Activated naive CD4-positive, alpha-beta T cell treated with anti-CD3 and anti-CD28 coated beads for 36 hours (primary cell): ENCODE results near the gene MELTF. TPM values are rescaled to one million over a fixed set of nuclear protein-coding genes. Genes with fewer than 3 reads are reported as not detected.

ENCODE experiments used
- CTCF ChIA-PET: fragments of 350-600 bp; sonication (Branson Sonifier 250); formaldehyde crosslinking; loops from one replicate; lab custom pipeline; 2021; ENCODE audit warnings: antibody characterized with exemption; lab: Charles Lee
- DNase-seq: peaks from one replicate; pipeline ENCODE4 v3.0.0-alpha.2; 2020
- H3K27ac Mint-ChIP-seq: one replicate; pipeline ENCODE4 v1.8.0; 2021; ENCODE audit warnings: mild to moderate bottlenecking, mixed read lengths
- H3K27me3 Mint-ChIP-seq: one replicate; pipeline ENCODE4 v1.8.0; 2021; ENCODE audit warnings: low read depth, mixed read lengths
- H3K36me3 Mint-ChIP-seq: one replicate; pipeline ENCODE4 v1.8.0; 2021; ENCODE audit warnings: low read depth, mixed read lengths
- H3K4me1 Mint-ChIP-seq: one replicate; pipeline ENCODE4 v1.8.0; 2021; ENCODE audit warnings: low read depth, mixed read lengths
- H3K4me3 Mint-ChIP-seq: one replicate; pipeline ENCODE4 v1.8.0; 2021; ENCODE audit warnings: mild to moderate bottlenecking, moderate library complexity, mixed read lengths
- H3K9me3 Mint-ChIP-seq: one replicate; pipeline ENCODE4 v1.8.0; 2021; ENCODE audit warnings: mixed read lengths
- intact Hi-C: fragments of 100-400 bp; cut with micrococcal nuclease; formaldehyde crosslinking; loops from one replicate; pipeline ENCODE4 v1.15.1; 2023
- total RNA-seq, 2 experiments: library from RNA; stranded (reverse); gene quantifications; one replicate each; pipeline ENCODE4 v1.2.3, GENCODE V29; 2021

Gene MELTF
- total RNA-seq, 2 experiments from 2014 or later: 5.1 to 5.5 TPM

DNA sequence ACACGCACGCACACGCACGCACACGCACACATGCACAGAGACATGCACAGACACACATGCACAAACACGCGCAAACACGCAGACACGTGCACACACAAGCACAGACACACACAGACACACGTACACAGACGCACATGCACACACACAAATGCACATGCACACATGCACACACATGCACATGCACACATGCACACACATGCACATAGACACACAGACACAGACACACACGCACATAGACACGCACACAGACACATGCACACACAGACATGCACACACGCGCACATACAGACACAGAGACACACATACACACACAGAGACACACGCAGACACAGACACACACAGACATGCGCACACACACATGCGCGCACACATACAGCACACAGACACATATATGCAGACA, 34.6 kb downstream of the MELTF start:
- no peaks in the 10 kb centered on the region for H3K27me3 Mint-ChIP-seq
- CTCF ChIA-PET: interaction anchor here (0.6 kb wide), 1 partner anchor 157 kb away, joined by 3 read pairs; no protein-coding TSS in a partner anchor
- no peaks in the 10 kb centered on the region for H3K36me3 Mint-ChIP-seq
- intact Hi-C loops: no loop called here
- no peak for DNase-seq
- no peak overlapping the region for H3K27ac Mint-ChIP-seq
- H3K9me3 Mint-ChIP-seq: no peaks in the 10 kb centered on the region
- H3K4me3 Mint-ChIP-seq: no peak overlapping the region
- no peaks in the 10 kb centered on the region for H3K4me1 Mint-ChIP-seq

DNA sequence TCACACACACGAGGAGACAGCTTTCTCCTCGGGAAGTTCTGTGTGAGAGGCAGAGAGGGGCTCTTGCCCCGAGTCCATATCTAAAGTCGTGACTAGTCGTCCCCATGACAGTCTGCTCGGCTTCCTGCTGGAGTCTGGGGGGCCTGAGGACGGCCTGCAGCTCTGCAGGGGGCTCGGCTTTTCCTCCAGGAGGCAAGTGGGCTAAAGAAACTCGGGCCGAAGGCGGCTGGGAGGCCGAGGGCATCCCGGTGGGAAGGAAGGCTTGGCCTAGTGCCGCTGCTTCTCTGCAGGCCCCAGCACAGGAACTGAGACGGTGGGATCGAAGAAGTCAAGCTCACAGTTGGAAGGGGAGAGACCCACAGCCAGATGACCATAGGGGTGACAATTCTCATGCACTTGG, 35.6 kb downstream of the MELTF start:
- CTCF ChIA-PET: interaction anchor here (1.1 kb wide), 1 partner anchor 36 kb away, joined by 3 read pairs; the partner anchor contains the start of gene MELTF
- Mint-ChIP-seq H3K9me3 (no peaks in the 10 kb centered on the region), H3K36me3 (no peaks in the 10 kb centered on the region), H3K27me3 (no peaks in the 10 kb centered on the region), H3K4me3 (no peak overlapping the region), H3K4me1 (no peaks in the 10 kb centered on the region), H3K27ac (no peak overlapping the region)
- intact Hi-C loops: no loop called here
- no peak for DNase-seq

DNA sequence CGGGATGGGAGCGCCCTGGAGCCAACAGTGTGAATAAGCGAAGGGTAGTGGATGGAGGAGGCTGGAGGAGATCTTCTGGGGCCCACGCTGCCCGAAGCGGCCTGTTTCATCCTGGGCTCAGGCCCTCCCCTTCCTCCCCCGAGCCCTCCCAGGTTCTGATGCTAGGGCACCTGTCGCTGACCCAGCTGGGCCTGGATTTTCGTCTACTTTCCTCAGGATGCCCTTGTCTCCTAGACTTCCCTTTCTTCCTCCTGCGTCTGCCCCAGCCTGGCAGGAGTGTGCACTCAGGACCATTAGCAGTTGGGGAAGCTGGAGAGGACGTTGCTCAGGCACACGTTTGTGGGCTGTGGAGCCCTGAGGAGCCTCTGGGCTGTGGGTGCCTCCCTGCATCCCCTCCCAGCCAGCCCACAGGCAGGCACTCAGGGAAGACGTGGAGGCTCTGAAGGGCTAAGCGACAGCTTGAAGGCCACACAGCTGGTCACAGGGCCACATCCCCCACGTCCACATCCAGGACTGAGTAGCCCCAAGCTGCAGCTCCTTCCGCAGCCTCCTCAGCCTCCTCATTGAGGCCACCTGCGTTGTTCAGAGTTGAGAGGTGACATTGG, 37.1 kb downstream of the MELTF start:
- H3K4me3 Mint-ChIP-seq: no peak overlapping the region
- no peaks in the 10 kb centered on the region for H3K27me3 Mint-ChIP-seq
- intact Hi-C loops: no loop called here
- CTCF ChIA-PET: interaction anchor here (0.7 to 1.5 kb wide), 2 partner anchors 13 to 37 kb away, joined by 3 to 4 read pairs; partner anchors contain the start of gene MELTF
- H3K4me1 Mint-ChIP-seq: no peaks in the 10 kb centered on the region
- no peak for DNase-seq
- H3K36me3 Mint-ChIP-seq: no peaks in the 10 kb centered on the region
- H3K27ac Mint-ChIP-seq: no peak overlapping the region
- H3K9me3 Mint-ChIP-seq: no peaks in the 10 kb centered on the region

DNA sequence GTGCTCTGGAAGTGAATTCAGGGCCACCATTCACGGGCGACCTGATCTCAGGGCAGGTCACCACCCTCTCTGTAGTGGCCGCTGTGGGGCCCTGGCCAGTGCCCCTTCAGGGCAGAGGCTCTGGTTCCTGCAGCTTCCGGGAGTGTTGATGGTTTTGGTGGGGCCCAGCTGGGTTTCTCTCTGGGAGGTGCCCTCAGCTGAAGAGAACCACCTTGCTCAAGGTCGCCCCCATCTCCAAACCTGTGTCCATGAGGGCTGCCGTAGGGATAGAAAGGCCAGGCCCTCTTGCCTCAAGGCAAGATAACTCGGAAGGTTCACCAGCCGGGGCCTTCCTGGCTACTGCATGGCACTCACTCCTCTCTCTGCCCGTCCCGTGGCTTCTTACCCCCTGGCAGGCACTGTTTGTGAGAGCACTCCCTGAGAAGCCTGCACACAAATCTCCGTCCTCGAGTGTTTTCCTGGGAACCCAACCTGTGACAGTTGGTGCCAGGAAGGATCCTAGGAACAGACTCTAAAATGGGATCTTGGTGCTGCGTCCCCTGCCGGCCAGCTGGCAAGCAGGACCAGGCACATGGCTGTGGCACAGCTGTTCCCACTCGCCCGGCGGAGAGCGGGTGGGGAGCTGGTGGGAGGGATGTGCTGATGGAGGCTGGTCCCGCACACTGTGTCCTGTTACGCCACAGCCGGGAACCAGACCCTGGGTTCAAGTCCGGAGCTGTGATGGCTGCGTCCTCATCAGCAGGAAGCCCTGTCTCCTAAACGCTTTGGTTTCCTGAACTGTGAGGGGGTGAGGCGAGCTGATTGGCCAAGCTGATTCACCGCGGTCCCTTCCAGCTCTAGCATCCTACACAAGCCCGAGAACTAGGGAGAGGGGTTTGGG, 37.8 kb downstream of the MELTF start:
- Mint-ChIP-seq H3K27ac (no peak overlapping the region), H3K36me3 (no peaks in the 10 kb centered on the region), H3K9me3 (no peaks in the 10 kb centered on the region), H3K27me3 (no peaks in the 10 kb centered on the region), H3K4me3 (no peak overlapping the region), H3K4me1 (no peaks in the 10 kb centered on the region)
- CTCF ChIA-PET: interaction anchor here (0.7 to 1.5 kb wide), 2 partner anchors 12 to 37 kb away, joined by 3 to 4 read pairs; partner anchors contain the start of gene MELTF
- intact Hi-C loops: no loop called here
- no peak for DNase-seq

DNA sequence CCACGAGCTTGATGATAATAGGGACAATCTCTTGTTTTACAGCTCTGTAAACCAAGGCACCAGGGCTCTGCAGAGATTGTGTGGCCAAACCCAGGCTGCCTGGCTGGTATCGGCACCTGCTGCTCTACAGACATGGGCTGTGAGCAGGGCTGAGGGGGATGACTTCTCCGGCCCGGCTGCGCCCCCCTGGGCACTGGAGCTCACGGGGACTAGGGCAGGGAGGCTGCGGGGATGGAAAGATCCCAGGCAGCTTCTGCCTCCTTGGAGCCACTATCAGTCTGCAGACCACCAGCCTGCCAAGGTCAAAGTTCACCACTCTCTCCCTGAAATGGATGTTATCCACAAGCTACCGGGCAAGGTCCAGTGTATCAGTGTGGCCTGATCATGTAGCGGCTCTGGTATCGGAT, 39.0 kb downstream of the MELTF start:
- no peak overlapping the region for H3K4me3 Mint-ChIP-seq
- H3K9me3 Mint-ChIP-seq: no peaks in the 10 kb centered on the region
- no peak overlapping the region for H3K27ac Mint-ChIP-seq
- H3K4me1 Mint-ChIP-seq: no peaks in the 10 kb centered on the region
- intact Hi-C loops: no loop called here
- no peaks in the 10 kb centered on the region for H3K27me3 Mint-ChIP-seq
- H3K36me3 Mint-ChIP-seq: no peaks in the 10 kb centered on the region
- CTCF ChIA-PET: interaction anchor here (0.5 to 0.9 kb wide), 2 partner anchors 20 to 155 kb away, joined by 3 to 4 read pairs; no protein-coding TSS in a partner anchor
- DNase-seq: no peak

DNA sequence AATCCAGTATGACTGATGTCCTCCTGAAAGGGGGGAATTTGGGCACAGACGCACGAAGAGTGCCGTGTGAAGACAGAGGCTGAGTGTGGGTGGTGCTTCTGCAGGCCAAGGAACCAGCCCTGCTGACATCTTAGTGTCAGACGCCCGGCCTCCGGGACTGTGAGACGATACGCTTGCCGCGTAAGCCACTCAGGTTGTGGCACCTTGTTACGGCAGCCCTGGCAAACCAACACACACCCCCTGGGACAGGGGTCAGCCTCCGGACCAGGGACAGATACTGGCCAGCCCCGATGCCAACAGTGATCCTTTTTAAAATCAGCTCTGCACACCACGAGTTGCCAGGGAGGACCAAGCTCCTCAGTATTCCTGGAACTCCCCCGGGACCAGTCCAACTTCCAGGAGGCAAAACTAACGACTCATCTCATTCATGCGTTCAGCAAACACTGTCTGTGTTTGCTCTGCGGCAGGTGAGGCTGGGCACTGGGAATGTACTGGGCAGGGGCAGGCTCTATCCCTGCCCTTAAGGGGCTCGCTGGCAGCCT, 39.8 kb downstream of the MELTF start:
- intact Hi-C loops: no loop called here
- Mint-ChIP-seq H3K27ac (no peak overlapping the region), H3K4me1 (no peaks in the 10 kb centered on the region), H3K9me3 (no peaks in the 10 kb centered on the region), H3K36me3 (no peaks in the 10 kb centered on the region), H3K4me3 (no peak overlapping the region), H3K27me3 (no peaks in the 10 kb centered on the region)
- CTCF ChIA-PET: interaction anchor here (0.9 to 1.1 kb wide), 2 partner anchors 19 to 20 kb away, joined by 3 read pairs; no protein-coding TSS in a partner anchor
- no peak for DNase-seq

DNA sequence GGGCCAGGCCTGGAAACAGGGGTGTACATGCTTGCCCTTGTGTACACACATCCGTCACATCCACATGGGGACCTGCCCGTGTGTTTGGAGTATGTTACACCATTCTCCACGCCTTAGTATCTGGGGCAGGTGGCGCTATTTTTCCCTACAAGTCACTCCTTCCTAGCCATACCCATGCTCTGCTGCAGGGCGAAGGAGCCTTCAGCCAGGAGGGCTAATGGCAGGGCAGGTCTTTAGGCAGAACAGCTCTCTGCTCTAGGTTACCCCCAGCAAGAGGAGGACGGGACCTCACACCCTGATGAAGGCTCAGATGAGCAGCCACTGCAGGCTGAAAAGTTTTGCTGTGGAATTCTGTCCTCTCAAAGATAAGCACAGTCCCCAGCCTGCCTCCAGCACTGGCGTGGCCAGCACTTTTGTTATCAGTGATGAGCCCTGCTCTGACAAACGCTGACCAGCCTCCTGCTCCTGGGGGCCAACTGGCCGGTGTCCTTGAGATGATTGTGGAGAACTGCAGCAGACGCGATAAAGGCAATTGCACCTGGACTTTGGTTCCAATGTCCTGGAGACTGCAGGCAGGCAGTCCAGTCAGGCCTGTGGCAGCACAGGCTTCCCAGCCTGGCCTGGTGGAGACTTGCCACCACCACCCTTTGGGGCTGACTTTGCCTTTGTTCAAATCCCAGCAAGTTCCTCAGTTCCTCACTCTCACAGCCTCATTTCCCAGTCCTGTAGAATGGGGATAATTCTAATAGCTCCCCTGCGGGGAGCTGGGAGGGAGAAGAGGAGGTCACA, 41.2 kb downstream of the MELTF start:
- H3K36me3 Mint-ChIP-seq: peaks cover under 1% of the 10 kb centered on the region
- DNase-seq: no peak

DNA sequence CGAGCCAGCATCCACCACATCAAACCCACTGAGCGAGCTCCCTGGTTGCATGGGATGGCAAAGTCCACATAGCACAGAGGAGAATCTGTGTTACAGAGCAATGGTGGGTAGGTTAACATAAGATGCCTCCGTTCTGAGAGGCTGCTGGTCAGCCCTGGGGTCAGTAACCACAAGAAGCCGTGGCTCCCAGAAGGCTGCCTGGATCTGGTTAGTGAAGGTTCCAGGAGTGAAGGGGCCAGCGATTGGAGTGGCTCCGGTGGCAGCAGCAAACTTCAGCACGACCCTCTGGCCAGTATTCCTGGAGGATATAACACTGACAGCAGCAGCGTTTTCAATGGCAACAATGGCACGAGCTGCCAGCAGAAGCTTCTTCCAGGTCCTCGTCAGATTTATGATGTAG, 42.6 kb downstream of the MELTF start:
- Mint-ChIP-seq H3K4me3 (no peak overlapping the region), H3K4me1 (no peaks in the 10 kb centered on the region), H3K27me3 (peaks cover 3% of the 10 kb centered on the region), H3K27ac (no peak overlapping the region), H3K9me3 (peaks cover 7% of the 10 kb centered on the region), H3K36me3 (peaks cover 3% of the 10 kb centered on the region)
- intact Hi-C loops: no loop called here
- no peak for DNase-seq
- CTCF ChIA-PET: interaction anchor here (1.5 kb wide), 1 partner anchor 11 kb away, joined by 3 read pairs; no protein-coding TSS in a partner anchor

More for the DNA sequence above, 41.2 kb downstream of the MELTF start:
- CTCF ChIA-PET: interaction anchor here (1.1 kb wide), 1 partner anchor 19 kb away, joined by 3 read pairs; no protein-coding TSS in a partner anchor
- H3K27me3 Mint-ChIP-seq: peaks cover 3% of the 10 kb centered on the region
- H3K4me3 Mint-ChIP-seq: no peak overlapping the region
- peaks cover 2% of the 10 kb centered on the region for H3K9me3 Mint-ChIP-seq
- intact Hi-C loops: no loop called here
- no peak overlapping the region for H3K27ac Mint-ChIP-seq
- no peaks in the 10 kb centered on the region for H3K4me1 Mint-ChIP-seq

DNA sequence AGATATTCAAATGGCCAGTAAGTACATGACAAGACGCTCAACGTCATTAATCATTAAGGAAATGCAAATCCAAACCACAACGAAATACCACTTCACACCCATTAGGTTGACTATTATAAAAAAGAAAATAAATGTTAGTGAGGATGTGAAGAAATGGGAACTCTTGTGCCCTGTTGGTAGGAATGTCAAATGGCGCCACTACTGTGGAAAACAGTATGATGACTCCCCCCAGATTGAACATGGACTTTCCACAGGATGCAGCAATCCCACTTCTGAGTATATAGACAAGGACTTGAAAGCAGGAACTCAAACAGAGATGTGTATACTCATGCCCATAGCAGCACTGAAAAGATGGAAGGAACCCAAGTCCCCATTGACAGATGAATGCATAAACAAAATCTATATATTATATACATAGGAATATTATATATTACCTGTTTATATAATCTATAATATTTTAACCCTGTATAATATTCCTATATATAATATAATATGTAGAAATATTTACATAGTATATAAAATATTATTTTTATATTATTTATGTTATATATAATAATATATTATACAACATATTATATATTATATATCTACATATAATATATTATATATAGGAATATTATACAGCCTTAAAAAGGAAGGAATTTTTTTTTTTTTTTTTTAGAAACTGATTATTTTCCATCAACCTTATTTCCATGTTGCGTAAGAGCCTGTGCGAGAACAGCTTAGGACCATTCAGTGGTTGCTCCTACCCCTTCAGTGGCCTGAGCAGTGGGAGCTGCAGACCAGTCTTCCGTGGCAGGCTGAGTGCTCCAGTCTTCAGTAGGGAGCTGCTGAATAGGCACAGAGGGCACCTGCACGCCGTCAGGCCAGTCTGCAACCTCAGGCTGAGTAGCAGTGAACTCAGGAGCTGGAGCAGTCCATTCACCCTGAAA, 43.4 kb downstream of the MELTF start:
- H3K4me1 Mint-ChIP-seq: no peaks in the 10 kb centered on the region
- CTCF ChIA-PET: interaction anchor here (1.5 kb wide), 1 partner anchor 12 kb away, joined by 3 read pairs; no protein-coding TSS in a partner anchor
- no peak overlapping the region for H3K4me3 Mint-ChIP-seq
- peaks cover 10% of the 10 kb centered on the region for H3K9me3 Mint-ChIP-seq
- no peak overlapping the region for H3K27ac Mint-ChIP-seq
- peaks cover 3% of the 10 kb centered on the region for H3K36me3 Mint-ChIP-seq
- H3K27me3 Mint-ChIP-seq: peaks cover 3% of the 10 kb centered on the region
- intact Hi-C loops: no loop called here
- DNase-seq: no peak

DNA sequence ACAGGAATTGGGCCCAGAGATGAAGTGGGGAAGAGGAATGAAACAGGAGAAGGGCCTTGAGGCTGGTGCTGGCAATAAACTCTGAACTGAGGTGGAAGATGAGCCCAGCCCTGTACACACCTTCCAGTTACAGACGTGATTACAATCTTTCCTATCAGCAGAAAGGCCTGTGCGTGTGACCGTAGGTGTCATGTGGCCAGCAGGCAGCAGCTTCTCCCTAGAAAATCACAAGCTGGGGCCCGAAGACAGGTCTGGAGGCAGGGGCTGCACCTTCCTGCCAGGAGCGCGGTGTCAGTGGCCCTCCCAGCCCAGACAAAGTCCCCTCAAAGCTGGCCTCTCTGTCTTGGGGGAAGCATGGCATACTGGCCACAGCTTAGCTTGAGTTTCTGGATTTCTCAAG, 44.3 kb downstream of the MELTF start:
- DNase-seq: no peak
- H3K9me3 Mint-ChIP-seq: peaks cover 10% of the 10 kb centered on the region

DNA sequence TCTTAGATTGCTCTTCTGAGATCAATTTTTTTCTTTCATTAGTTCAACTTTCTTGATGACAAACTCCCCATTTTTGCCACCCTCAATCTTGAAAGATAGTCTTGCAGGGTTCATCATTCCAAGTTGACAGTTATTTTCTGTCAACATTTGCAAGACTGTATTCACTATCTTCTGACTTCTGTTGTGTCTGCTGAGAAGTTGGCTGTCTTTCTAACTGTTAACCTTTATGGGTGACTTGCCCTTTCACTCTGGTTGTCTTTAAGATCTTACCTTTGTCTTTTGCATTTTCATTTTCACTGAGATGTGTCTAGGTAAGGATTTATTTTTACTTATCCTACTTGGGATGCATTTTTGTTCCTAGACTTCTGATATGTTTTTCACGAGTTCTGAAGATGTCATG, 46.4 kb downstream of the MELTF start:
- Mint-ChIP-seq H3K4me3 (no peak overlapping the region), H3K27me3 (peaks cover 5% of the 10 kb centered on the region), H3K27ac (no peak overlapping the region), H3K9me3 (peaks cover 10% of the 10 kb centered on the region), H3K4me1 (peaks cover 6% of the 10 kb centered on the region), H3K36me3 (peaks cover 3% of the 10 kb centered on the region)
- CTCF ChIA-PET: no interaction called here
- intact Hi-C loops: no loop called here
- DNase-seq: no peak

More for the DNA sequence above, 44.3 kb downstream of the MELTF start:
- Mint-ChIP-seq H3K27me3 (peaks cover 3% of the 10 kb centered on the region), H3K36me3 (peaks cover 3% of the 10 kb centered on the region), H3K27ac (no peak overlapping the region), H3K4me3 (no peak overlapping the region), H3K4me1 (no peaks in the 10 kb centered on the region)
- CTCF ChIA-PET: interaction anchor here (1.0 kb wide), 1 partner anchor 45 kb away, joined by 3 read pairs; the partner anchor contains the start of gene MELTF
- intact Hi-C loops: no loop called here
